ENCODE results near the gene GOLPH3. TPM values are rescaled to one million over a fixed set of nuclear protein-coding genes. Genes with fewer than 3 reads are reported as not detected.
A peak's percentile ranks its signal among the peaks of the same experiment; 100 is the strongest.

The GOLPH3 gene
- total RNA-seq, 1 donor from 2014 or later: 92.7 TPM

DNA sequence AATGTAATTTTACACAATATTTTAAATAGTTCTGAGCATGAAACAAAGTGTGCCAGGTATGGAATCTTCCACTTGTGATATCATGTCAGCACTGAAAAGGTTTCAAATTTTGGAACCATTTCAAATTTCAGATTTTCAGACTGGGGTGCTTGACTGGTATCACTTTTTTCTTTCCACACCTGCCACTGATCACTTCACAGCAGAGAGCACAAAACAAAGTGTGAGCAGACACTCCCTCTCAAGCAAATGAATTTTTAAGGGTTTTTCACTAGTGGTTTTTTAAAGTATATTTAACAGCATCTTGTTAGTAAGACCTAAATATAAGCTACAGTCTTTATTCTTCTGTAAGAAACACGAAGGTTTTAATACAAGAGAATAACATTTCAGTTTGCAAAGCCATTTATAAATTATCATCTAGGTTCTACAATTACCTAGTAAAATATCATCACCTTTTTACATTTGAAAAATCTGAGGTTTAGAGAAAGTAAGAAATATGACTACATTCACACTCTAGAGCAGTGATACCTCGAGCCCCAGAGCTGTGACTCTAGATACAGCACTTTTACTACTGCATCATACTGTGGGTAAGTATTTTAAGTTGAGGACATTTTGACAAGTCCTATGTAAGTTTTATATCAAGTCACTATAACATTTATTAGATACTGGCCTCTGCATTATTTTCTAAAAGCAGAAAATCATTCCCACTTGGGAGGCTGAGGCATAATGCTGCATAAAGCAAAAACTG is 14.6 kb downstream of the GOLPH3 start:
- H3K36me3 Mint-ChIP-seq (ENCODE audit: low read depth): peaks cover 16% of the 10 kb centered on the region
- peaks cover 15% of the 10 kb centered on the region for H3K4me1 Mint-ChIP-seq
- H3K27me3 Mint-ChIP-seq: no peaks in the 10 kb centered on the region
- H3K27ac Mint-ChIP-seq: no peak overlapping the region
- no peak overlapping the region for H3K4me3 Mint-ChIP-seq
- intact Hi-C loops (cut with micrococcal nuclease): no loop called here
- no peak for DNase-seq
- no peaks in the 10 kb centered on the region for H3K9me3 Mint-ChIP-seq

- Mint-ChIP-seq H3K4me3 (no peak overlapping the region), H3K36me3 (ENCODE audit: low read depth) (peaks cover 12% of the 10 kb centered on the region), H3K9me3 (no peaks in the 10 kb centered on the region), H3K27me3 (no peaks in the 10 kb centered on the region), H3K4me1 (peaks cover 16% of the 10 kb centered on the region), H3K27ac (no peak overlapping the region)
- no peak for DNase-seq
- intact Hi-C loops (cut with micrococcal nuclease): no loop called here
Observed at GRCh38 chr5:32158679-32158975, 15.5 kb downstream of the GOLPH3 start.

GRCh38 chr5:32157078-32157477 is 17.0 kb downstream of the GOLPH3 start:
- Mint-ChIP-seq H3K27ac (no peak overlapping the region), H3K9me3 (no peaks in the 10 kb centered on the region)
- intact Hi-C loops (cut with micrococcal nuclease): no loop called here

GRCh38 chr5:32156635-32157034 is 17.5 kb downstream of the GOLPH3 start:
- H3K27me3 Mint-ChIP-seq: no peaks in the 10 kb centered on the region
- no peak overlapping the region for H3K4me3 Mint-ChIP-seq
- peaks cover 21% of the 10 kb centered on the region for H3K4me1 Mint-ChIP-seq
- H3K9me3 Mint-ChIP-seq: no peaks in the 10 kb centered on the region
- DNase-seq: no peak
- peaks cover 16% of the 10 kb centered on the region for H3K36me3 Mint-ChIP-seq (ENCODE audit: low read depth)
- intact Hi-C loops (cut with micrococcal nuclease): no loop called here
- no peak overlapping the region for H3K27ac Mint-ChIP-seq

More at GRCh38 chr5:32157078-32157477, 17.0 kb downstream of the GOLPH3 start:
- DNase-seq: no peak
- H3K4me1 Mint-ChIP-seq: peaks cover 19% of the 10 kb centered on the region
- no peak overlapping the region for H3K4me3 Mint-ChIP-seq
- H3K27me3 Mint-ChIP-seq: no peaks in the 10 kb centered on the region
- H3K36me3 Mint-ChIP-seq (ENCODE audit: low read depth): peaks cover 14% of the 10 kb centered on the region

DNA sequence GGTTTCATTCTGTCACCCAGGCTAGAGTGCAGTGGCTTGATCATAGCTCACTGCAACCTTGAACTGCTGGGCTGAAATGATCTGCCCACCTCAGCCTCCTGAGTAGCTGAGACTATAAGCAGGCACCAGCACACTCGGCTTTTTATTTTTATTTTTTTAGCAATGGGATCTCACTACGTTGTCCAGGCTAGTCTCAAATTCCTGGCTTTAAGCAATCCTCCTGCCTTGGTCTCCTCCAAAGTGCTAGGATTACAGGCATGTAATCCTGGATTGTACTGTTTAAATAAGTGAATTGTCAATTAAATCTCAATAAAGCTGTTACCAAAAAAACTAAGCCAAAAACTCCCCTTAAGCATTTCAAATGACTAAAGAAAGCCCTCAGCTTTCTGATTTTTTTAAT is 18.9 kb downstream of the GOLPH3 start:
- Mint-ChIP-seq H3K4me3 (no peak overlapping the region), H3K27ac (no peak overlapping the region), H3K4me1 (peaks cover 20% of the 10 kb centered on the region), H3K36me3 (ENCODE audit: low read depth) (peaks cover 12% of the 10 kb centered on the region), H3K27me3 (no peaks in the 10 kb centered on the region), H3K9me3 (no peaks in the 10 kb centered on the region)
- intact Hi-C loops (cut with micrococcal nuclease): no loop called here
- no peak for DNase-seq

GRCh38 chr5:32153723-32154122 is 20.4 kb downstream of the GOLPH3 start:
- DNase-seq: no peak
- peaks cover 16% of the 10 kb centered on the region for H3K36me3 Mint-ChIP-seq (ENCODE audit: low read depth)
- no peak overlapping the region for H3K4me3 Mint-ChIP-seq
- H3K4me1 Mint-ChIP-seq: peaks cover 24% of the 10 kb centered on the region
- H3K9me3 Mint-ChIP-seq: no peaks in the 10 kb centered on the region
- H3K27ac Mint-ChIP-seq: no peak overlapping the region
- no peaks in the 10 kb centered on the region for H3K27me3 Mint-ChIP-seq
- intact Hi-C loops (cut with micrococcal nuclease): no loop called here

GRCh38 chr5:32151198-32151597 is 22.9 kb downstream of the GOLPH3 start:
- H3K27ac Mint-ChIP-seq: no peak overlapping the region
- H3K4me3 Mint-ChIP-seq: no peak overlapping the region
- H3K4me1 Mint-ChIP-seq: peaks cover 25% of the 10 kb centered on the region
- H3K27me3 Mint-ChIP-seq: no peaks in the 10 kb centered on the region
- intact Hi-C loops (cut with micrococcal nuclease): no loop called here
- H3K9me3 Mint-ChIP-seq: no peaks in the 10 kb centered on the region
- H3K36me3 Mint-ChIP-seq (ENCODE audit: low read depth): peaks cover 23% of the 10 kb centered on the region
- no peak for DNase-seq

DNA sequence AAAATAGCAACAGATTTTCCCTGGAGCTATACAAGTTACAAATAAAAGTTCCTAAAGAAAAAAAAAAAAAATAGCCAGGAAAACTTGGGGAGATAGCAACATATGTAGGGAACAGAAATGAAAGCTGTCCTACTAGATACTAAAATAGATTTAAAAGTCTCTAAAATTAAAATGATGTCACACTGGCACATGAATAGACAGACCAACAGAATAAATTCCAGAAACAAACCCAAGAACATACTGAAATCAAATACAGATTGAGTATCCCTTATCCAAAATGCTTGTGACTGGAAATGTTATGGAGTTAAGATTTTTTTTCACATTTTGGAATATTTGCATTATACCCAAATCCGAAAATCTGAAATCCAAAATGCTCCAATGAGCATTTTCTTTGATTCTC is 23.8 kb downstream of the GOLPH3 start:
- Mint-ChIP-seq H3K27ac (no peak overlapping the region), H3K9me3 (no peaks in the 10 kb centered on the region), H3K27me3 (no peaks in the 10 kb centered on the region), H3K4me1 (peaks cover 25% of the 10 kb centered on the region), H3K4me3 (no peak overlapping the region), H3K36me3 (ENCODE audit: low read depth) (peaks cover 25% of the 10 kb centered on the region)
- no peak for DNase-seq
- intact Hi-C loops (cut with micrococcal nuclease): no loop called here

DNA sequence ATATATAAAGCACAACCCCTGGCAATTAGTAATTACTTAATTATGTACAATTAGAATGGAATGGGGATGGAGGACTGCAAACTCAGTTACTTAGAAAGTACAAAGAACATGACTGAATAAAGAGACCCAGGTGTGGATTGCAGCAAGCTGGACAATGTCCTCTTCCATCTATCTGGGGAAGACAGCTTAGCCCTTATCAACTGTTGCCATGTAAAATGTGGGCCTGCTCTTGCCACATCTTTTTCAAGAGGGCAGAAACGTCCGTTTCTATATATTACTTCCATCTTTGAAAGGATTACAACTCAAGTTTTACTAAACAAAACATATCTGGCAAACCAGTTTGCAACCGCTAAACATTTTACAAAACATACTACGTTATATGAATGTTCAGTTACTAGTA is 26.2 kb downstream of the GOLPH3 start:
- Mint-ChIP-seq H3K27ac (no peak overlapping the region), H3K9me3 (no peaks in the 10 kb centered on the region), H3K27me3 (no peaks in the 10 kb centered on the region), H3K4me1 (peaks cover 19% of the 10 kb centered on the region), H3K36me3 (ENCODE audit: low read depth) (peaks cover 30% of the 10 kb centered on the region), H3K4me3 (no peak overlapping the region)
- intact Hi-C loops (cut with micrococcal nuclease): no loop called here
- DNase-seq: no peak

GRCh38 chr5:32147236-32147635 is 26.9 kb downstream of the GOLPH3 start:
- peaks cover 19% of the 10 kb centered on the region for H3K4me1 Mint-ChIP-seq
- H3K4me3 Mint-ChIP-seq: no peak overlapping the region
- intact Hi-C loops (cut with micrococcal nuclease): no loop called here
- H3K36me3 Mint-ChIP-seq (ENCODE audit: low read depth): peaks cover 32% of the 10 kb centered on the region
- no peak for DNase-seq
- no peaks in the 10 kb centered on the region for H3K9me3 Mint-ChIP-seq
- no peak overlapping the region for H3K27ac Mint-ChIP-seq
- no peaks in the 10 kb centered on the region for H3K27me3 Mint-ChIP-seq

DNA sequence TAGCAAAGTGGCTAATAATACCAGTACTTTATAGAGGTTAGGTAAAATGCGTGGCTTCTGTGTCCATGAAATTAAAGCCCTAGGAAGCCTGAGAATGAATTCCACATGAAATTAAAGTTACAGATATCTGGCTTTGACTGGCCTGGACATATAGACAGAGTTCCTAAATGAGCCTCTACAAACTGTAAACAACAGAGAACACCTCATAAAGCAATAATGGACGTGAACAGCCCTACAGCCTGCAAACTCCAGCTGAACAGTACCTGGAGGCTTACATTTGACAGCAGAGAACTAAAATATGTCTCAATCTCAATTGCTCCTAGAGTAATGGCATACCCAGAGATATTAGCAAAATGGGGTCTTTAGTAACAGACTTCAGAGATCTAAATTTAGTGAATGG is 28.7 kb downstream of the GOLPH3 start:
- Mint-ChIP-seq H3K9me3 (no peaks in the 10 kb centered on the region), H3K4me1 (peaks cover 14% of the 10 kb centered on the region), H3K36me3 (ENCODE audit: low read depth) (peaks cover 37% of the 10 kb centered on the region), H3K4me3 (no peak overlapping the region), H3K27me3 (no peaks in the 10 kb centered on the region), H3K27ac (peak overlapping the region; percentile 29)
- intact Hi-C loops (cut with micrococcal nuclease): no loop called here
- DNase-seq: no peak

- no peaks in the 10 kb centered on the region for H3K9me3 Mint-ChIP-seq
- intact Hi-C loops (cut with micrococcal nuclease): no loop called here
- H3K27me3 Mint-ChIP-seq: no peaks in the 10 kb centered on the region
- H3K27ac Mint-ChIP-seq: peak overlapping the region; percentile 36
- H3K4me1 Mint-ChIP-seq: peaks cover 18% of the 10 kb centered on the region
- no peak for DNase-seq
- no peak overlapping the region for H3K4me3 Mint-ChIP-seq
- peaks cover 41% of the 10 kb centered on the region for H3K36me3 Mint-ChIP-seq (ENCODE audit: low read depth)
Observed at GRCh38 chr5:32144378-32145207, 29.5 kb downstream of the GOLPH3 start.

DNA sequence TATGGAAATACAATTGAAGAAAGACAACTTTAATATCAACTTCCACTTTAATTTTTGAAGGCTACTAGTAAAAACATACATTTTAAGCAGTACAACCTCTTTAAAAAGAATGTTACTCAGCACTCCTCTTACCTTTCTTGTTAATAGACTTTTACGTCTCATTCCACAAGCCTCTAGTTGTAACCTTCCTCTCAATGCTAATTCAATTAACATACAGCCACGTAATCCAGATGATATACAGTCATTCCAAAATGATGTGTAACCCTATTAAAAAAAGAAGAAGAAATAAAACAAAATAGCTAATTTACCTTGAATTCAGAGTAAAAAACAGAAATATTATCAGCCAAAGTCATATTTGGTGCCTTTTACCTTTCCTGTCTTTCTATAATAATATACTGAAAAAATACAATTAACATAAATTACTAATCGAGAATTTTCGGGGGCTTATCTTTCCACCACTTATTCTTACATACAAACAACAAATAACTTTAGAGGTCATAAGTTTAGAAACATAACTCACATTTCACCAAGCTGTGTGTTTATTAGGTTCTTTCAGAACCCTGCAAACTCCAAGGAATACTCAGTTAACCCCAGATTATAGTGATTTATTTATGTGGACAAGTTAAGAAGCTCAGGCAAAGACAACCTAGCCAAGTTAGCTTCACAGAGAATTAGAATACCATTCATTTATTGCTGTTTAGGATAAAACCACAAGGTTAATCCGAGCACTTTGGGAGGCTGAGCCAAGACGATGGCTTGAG is 30.3 kb downstream of the GOLPH3 start:
- no peaks in the 10 kb centered on the region for H3K9me3 Mint-ChIP-seq
- peaks cover 45% of the 10 kb centered on the region for H3K36me3 Mint-ChIP-seq (ENCODE audit: low read depth)
- intact Hi-C loops (cut with micrococcal nuclease): no loop called here
- no peak overlapping the region for H3K4me3 Mint-ChIP-seq
- no peak overlapping the region for H3K27ac Mint-ChIP-seq
- peaks cover 22% of the 10 kb centered on the region for H3K4me1 Mint-ChIP-seq
- H3K27me3 Mint-ChIP-seq: no peaks in the 10 kb centered on the region
- DNase-seq: no peak

Data from activated CD4-positive, alpha-beta T cell treated with anti-CD3 and anti-CD28 coated beads, Interleukin-2, amount 10 ng/mL, durations not matched to agents 24 days and 14 days (primary cell).